Measurements from ENCODE around the gene INSL3.

Gene INSL3, protein sequence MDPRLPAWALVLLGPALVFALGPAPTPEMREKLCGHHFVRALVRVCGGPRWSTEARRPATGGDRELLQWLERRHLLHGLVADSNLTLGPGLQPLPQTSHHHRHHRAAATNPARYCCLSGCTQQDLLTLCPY

DNA sequence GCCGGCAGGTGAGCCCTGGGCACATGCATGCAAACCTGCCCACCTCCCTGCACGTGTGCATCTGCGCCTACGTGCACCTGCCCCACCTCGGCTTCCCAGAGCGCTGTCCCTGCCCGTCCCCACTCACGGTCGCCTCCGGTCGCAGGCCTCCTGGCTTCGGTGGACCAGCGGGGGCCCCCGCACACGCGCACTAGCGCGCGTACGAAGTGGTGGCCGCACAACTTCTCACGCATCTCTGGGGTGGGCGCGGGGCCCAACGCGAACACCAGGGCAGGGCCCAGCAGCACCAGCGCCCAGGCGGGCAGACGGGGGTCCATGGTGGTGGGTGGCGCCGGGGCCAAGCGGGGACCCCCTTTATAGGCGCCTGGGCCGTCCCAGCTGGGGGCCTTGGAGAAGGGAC is at the start of gene INSL3:
TSS of gene INSL3 (minus strand) at position 330 of the 400 bp plus-strand sequence. CDS start at position 317, 13 bp downstream.
- no peak for DNase-seq

DNA sequence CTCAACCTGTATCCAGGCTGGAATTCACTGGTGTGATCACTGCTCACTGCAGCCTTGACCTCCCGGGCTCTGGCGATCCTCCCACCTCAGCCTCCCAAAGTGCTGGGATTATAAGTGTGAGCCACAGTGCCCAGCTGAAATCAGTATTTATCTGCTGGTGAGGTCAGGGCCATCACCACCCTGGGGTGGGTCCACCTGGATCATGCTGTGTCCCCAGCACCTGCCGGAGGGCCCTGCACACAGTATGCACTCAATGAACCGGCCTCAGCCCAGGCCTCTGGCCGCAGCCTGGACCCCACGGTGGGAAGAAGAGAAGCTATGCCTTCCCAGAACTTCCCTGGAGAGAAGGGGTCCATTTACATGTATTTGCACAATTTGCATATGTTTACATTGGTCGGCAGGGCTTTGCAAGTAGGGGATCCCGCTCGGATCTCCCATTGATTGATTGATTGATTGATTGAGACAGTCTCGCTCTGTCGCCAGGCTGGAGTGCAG is 47.8 kb upstream of the INSL3 start:
- DNase-seq, result no peak

DNA sequence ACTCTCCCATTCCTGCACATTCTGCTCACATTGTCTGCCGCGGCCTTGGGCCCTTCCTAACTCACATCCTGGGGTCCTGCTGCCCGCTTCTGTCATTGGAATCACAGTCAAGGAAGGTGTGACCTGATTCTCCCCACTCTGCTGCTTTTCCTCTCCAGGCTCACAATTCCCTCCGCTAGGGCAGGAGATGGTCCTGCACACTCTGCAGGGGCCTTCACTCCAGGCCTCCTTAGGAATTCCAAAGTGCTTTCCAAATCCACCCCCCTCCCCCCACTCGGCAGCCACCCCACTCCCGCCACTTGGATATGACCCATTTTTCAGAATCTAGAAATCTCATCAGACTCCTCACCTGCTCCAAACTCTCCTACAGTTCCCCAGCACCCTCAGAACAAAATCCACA is 47.4 kb upstream of the INSL3 start:
- no peak for DNase-seq

DNA sequence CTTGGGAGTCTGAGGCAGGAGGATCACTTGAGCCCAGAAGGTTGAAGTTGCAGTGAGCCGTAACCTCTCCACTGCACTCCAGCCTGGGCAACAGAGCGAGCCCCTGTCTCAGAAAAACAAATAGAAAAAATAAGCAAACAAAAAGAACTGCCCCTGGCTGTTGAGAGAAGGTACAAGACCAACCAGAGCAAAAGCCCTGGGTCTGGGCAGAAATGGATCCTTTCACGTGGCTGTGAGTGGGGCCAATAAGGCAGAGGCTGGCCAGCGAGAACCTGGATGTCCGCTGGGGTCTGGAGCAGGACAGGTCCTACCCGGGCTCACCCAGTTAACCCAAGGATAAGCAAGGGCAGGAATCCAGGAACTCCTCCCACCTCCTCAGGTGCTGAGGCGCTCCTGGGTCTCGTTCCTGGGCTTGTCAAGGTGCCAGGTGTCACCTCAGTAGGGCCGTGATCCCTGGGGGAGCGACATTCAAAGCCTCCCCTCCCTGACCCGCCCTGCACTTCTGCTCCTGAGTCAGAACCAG is 45.7 kb upstream of the INSL3 start:
- no peak for DNase-seq

DNA sequence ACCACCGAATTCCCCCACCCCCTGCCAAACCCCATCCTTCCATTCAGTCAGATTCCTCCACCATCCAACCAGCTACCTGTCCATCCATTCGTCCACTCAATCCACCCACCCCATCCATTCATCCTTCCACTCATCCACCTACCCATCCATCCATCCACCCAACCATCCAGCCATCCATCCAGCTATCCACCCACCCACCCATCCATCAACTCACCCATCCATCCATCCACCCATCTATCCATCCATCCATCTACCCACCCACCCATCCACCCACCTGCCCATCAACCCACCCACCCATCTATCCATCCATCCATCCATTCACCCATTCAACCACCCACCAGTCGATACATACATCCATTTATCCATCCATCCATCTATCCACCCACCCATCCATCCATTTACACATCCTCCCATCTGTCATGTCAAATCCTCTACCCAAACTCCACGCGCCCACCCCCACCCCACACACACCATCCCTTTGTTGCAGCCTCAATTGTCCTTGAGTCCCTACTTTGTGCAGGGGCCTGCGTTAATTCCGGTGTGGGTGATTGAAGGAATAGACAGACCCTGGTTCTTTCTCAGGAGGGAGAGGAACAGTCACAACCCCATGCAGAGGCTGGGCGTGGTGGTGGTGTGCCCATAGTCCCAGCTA is 45.1 kb upstream of the INSL3 start:
- DNase-seq, result no peak

DNA sequence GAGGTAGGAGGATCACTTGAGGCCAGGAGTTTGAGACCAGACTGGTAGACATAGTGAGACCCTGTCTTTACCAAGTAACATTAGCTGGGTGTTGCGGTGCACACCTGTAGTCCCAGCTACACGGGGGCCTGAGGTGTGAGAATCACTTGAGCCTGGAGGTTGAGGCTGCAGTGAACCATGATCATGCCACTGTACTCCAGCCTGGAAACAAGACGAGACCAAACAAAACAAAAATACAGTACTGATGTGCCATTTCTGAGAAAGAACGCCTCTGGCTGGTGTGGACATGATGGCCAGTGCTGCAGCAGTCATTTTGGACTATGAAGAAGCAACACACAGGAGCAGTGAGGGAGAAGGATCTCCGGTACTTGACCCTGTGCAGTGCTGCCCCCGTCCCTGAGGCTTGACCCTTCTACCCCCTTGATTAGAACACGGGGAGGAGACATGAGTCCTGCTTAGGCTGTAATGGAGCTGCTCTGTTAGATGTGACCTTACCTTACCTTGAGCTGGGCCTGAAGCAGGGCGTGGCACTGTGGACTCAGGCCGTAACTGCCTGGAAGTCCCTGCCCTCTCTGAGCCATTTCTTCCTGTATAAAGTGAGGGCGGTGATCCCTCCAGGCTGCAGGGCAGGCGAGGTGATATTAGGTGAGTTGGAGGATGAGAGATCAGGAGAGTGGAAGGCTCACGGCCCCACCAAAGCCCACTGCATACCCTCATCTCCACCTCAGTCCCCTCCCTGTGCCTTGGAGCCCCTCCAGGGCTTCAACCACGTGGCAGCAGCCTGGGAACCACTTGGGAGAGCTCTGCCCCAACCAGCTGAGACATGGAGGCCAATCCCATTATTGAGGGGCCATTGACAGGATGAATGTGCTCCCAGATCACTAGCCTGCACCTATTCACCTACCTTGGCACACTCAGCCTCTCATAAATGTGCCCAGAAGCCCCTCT is 44.3 kb upstream of the INSL3 start:
- DNase-seq, result no peak

DNA sequence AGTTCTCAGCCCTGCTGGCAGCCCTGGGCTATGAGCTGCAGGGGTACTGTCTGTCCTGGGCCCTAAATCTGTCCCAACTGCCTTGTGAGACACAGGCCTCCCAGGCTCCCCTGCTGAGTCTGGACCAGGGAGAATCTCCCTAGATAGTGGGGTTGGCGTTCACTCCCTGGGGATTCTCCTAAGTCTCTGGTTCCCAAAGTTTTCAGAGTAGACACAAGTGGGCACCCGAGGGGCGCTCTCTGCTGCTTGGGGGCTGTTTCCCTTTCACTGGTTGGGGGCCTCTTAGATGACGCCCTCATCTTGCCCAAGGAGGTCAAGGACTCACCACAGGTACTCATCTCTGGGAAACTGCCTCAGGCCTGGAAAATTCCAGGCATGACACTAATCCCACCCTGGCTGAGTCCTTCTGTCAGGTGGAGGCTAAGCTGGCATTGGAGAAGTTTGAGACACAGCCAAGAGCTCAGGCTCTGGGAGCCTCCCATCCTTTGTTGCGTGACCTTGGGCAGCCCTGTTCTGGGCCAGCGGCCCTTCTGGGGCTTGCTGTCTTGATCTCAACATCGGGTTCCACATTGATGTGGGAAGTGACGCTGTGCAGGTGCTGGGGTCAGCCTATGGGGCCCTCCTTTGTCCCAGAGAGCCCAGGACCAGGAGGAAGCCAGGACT is 42.3 kb upstream of the INSL3 start:
- DNase-seq, result no peak

DNA sequence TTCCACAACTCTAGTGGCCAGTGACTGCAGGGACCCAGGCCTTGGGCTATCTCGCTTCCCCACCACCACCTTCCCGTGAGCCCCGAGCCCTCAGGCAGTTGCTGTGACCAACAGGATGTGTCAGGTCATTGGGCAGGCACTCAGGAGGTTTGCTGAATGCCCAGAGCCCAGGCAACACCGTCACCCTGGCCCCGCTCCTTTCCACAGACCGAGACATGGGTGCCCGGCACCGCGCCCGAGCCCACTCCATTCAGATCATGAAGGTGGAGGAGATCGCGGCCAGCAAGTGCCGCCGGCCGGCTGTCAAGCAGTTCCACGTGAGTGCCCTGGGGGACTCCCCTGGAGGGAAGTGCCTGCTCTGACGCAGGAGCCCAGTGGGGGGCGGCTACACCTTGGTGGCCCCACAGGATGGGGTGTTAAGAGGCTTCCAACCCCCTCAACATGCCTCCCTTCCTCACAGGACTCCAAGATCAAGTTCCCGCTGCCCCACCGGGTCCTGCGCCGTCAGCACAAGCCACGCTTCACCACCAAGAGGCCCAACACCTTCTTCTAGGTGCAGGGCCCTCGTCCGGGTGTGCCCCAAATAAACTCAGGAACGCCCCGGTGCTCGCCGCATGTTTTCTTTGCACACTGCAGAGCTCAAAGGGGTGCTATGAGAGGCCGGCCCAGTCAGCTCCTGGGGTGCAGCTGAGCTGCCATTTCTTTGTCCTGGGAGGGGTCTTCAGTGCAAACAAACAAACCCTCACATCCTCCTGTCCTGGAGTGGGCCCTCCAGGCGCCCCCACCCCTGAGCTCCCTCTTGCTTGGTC is 41.6 kb upstream of the INSL3 start:
- DNase-seq, result no peak

DNA sequence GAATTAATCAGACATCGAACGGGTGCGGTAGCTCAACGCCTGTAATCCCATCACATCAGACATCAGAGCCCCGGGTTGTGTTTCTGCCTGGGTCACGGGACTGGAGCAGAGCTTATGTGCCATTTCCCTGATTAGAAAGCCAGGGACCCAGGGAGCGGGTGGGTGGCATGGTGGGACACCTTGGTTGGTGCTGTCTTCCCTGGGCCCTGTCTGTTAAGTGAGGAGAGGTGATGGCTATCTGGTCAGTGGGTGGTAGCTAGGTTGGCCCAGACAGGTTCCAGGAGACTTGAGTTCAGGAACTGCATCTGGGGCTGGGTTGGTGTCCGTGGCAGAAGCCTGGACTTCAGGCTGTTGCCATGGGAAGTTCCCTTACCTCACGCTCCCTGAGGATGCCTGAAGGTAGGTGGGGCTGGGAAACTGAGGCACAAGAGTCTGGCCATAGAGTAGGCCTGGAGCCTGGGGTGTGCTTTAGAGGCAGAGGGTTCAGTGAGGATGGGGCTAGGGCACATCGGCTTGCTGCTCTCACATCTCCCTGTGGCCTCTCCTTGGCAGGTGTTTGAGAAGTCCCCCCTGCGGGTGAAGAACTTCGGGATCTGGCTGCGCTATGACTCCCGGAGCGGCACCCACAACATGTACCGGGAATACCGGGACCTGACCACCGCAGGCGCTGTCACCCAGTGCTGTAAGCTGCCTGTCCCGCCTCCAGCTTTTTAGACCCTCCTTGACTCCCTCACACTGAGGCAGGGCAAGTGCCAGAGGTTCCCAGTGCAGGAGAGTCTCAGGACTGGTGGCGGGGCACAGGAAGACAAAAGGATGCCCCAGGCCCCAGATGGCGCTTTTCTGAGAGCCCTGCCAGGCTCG is 40.5 kb upstream of the INSL3 start:
- no peak for DNase-seq

DNA sequence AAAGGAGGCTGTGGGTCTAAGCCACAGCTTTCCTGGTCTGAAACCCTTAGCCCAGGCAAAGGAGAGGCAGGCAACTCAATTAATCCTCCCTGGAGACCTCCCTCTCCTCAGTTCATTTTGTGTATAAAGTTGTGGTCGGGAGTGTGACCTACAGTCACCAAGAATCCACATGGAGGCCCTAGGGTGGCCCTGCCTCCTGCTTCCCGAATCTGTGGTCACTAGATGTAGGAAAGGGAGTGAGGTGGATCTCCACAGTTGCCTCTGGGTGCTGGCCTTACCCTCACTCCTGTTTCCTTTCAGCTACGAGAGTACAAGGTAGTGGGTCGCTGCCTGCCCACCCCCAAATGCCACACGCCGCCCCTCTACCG is 39.7 kb upstream of the INSL3 start:
- DNase-seq, result no peak

DNA sequence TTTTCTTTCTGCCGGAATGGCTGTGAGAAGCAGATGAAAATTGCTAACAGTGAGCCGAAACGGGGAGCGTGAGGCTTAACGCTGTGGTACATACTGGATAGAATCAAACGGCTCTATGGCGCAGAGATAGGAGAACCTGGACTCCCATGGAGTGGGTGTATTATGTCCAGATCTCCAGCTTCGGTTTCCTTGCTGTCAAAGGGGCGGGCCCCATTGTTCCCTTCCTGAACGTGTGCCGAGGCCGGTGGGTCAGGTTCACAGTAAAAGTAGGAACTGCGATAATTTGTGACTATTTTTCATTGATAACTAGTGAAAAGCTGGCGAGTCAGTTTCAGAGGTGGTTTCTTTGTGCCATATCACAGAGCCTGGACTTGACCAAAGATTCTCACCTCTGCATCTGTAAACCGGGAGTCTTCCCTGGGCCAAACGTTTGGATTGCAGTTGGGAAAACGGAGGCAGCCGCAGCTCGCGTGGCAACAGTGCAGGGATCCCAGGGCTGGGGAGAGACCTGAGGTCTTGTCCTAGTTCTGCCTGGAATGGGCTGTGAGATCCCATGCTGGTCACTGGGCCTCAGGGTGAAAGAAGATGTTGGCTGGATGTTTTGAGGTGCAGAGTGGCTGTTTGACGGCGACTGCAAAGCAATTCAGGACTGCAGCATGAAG is 39.1 kb upstream of the INSL3 start:
- no peak for DNase-seq

DNA sequence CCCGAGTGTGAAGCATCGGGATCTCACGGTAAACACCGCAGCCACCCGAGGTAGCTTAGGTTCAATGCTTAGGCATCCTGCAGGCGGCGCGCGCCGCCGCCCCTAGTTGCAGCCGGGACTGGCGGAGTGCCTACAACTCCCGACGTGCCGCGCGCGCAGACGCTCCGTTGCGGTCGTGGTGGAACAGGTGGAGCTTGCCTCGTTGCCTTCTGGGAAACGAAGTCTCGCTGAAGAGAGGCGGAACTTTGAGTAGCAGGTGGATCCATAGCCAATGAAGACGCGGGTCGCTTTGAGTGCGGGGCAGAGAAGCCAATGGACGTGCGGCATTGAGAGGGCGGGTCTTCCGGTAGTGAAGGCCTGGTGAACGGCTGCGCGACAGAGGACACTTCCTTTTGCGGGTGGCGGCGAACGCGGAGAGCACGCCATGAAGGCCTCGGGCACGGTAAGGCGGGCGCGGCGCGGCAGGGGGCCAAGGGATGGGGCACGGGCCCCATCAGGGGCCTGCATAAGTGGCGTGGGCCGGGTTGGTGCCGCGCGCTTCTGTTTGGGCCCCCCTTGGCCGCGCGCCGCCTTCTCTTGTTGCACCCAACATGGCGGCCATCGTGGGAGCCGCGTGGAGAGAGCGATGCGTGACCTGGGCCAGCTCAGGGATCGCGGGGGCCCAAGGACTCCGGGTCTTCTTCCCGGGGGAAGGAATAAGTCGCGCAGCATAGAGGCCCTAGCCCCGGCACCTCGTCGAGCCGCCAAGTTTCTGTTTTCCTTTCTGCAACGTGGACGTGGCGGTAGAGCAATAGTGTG is 38.4 kb upstream of the INSL3 start, which contains the start of gene RPL18A:
TSS of gene RPL18A (plus strand) at position 378 of the 798 bp plus-strand sequence. CDS start at position 425, 47 bp downstream.
- DNase-seq, result peak; percentile 99

DNA sequence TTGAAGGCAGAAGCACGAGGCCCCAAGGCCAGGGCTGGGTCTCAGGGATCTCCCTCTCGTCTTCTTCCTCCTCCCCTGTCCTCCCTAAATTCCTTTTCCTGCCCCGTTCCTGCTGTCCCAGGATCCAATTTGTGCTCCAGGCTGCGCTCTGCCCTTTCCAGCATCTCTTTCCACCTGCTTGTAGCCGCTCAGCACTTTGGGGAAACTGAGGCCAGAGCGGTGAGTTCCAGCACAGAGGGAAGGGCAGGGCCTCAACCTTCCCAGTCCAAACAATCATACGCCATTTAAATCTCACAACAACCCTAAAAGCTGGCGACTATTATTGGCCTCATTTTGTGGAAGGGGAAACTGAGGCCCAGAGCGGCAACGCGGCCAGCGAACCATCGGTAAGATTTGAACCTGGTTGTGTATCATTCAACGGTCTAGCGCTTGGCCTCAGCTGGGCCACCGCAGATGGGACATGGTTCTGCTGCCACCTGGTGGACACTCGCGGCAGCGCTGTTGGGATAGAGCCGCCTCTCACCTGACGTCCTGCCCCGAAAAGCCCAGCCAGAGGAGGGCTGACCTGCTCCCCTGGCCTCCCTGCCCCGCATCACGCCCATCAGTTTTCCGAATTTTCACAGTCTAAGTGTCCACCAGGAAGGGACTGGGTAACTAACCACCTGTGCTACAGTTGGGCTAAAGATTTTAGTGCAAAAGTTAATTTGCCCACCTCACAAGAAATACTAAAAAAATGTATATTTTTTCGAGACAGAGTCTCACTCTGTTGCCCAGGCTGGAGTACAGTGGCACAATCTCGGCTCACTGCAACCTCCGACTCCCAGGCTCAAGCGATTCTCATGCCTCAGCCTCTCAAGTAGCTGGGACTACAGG is 34.2 kb upstream of the INSL3 start:
- peak; percentile 82 for DNase-seq

DNA sequence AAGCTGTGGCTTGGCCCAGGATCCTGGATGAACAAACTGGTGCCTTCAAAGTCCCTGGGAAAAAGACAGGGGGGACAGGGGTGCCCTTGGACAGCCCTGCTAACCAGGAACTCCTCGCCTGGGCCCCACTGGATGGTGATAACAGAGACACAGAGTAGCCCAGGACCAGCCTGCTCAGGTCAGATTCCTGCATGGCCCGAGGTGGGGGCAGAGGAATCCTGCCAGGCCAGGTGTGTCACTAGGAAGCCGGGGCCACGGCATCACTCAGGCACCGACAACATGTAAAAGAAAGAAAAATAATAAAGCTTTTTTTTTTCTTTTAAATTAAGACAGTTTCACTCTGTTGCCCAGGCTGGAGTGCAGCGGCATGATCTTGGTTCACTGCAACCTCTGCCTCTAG is 32.7 kb upstream of the INSL3 start:
- DNase-seq, result no peak

DNA sequence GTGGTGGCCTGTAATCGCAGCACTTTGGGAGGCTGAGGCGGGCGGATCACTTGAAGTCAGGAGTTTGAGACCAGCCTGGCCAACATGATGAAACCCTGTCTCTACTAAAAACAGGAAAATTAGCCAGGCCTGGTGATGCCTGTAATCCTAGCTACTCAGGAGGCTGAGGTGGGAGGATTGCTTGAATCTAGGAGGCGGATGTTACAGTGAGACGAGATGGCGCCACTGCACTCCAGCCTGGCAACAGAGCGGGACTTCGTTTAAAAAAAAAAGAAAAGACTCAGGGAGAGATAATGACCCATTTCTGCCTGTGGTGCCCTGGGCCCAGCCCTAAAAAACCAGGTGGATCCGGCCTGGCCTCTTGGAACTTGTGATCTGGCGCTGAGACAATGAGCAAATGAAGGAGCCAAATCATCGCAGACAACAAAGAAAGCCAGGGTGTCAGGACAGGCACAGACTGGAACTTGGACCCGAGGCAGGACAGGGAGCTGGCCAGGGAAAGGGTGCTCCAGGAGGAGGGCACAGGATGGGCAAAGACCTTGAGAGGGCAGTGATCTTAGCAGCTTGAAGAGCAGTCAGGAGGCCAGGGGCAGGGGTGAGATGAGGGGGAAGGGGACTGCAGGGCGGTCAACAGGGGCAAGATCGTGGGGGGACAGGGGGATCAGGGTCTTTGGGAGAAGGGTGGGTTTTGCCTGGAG is 27.4 kb upstream of the INSL3 start:
- DNase-seq, result no peak

DNA sequence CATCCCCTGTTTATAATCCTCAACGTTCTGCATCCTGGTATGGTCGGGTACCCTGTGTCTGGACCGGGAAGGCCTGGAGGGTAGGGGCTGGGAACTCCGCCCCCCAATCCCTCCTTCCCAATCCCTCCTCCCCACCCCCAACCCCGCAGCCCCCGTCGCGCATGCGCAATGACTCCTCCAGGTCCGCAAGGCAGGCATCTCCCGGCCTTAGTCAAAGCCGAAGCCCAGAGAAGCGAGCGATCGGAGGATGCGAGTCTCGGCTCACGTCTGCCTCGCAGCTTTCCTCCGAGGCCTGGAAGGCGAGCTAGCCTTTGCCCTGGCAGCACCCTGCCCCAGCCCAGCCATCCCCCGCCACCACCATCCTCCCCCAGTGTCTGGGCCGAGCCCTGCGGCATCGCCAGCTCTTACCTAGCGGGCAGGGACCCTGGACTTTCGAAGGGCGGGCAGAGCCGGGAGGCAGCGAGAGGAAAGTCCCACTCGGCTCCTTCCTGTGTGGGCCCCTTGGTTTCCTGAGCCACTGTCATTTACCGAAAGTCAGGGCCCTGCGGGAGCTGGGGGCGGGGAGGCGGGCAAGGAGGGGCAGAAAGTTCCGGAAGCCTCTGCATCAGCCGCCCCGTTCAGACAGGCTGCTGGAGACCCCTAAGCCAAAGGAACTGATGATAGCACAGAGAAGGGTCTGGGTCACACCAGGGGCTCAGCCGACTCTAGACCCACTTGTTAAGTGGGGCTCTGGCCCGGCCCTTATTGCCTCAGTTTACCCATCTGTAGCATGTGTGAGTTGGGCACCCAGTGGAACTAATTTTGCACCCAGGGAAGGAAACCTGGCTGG is 26.4 kb upstream of the INSL3 start, which contains the start of gene JAK3:
TSS of gene JAK3 (minus strand) at position 445 of the 829 bp plus-strand sequence. CDS start 3,565 bp downstream, outside the sequence.
- peak; percentile 72 for DNase-seq

DNA sequence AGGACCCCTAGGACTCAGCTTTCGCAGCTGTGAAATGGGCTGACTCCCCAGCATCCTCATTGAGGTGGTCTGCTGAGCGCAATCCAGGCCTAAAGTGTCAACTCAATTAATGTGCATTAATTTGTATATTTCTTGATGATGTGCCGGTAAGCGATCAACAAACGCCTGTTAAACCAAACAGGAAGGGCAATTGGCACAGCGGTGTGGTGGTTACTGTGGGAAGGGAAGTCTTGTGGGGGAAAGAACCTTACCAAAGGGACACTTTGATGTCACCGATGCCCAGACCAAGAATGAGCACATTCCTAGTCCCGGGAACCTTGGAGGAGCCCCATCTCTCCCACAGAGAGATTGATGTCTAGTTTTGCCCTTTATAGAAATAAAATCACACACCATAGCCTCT is 24.8 kb upstream of the INSL3 start:
- peak; percentile 33 for DNase-seq
